GM12875 (cell line): ENCODE results near the gene CFAP46.
"Not testable (repeated sequence)": the region's sequence is repeated elsewhere in the genome, so short reads cannot be mapped to it uniquely, and the experiment has no call there.

Source experiments
- H3K4me3 ChIP-seq: one replicate; pipeline ENCODE4 v1.5.1; 2011; ENCODE audit warnings: low read depth, low read length, control low read depth
- TF ChIP-seq, protein P1 (sequence below): IDR thresholded peaks from 2 replicates; pipeline ENCODE4 v1.5.1; 2011; ENCODE audit warnings: low read depth, mild to moderate bottlenecking, control low read depth, inconsistent platforms, low read length, moderate library complexity, borderline replicate concordance; ENCODE audit not compliant: insufficient read depth

CFAP46 gene

DNA sequence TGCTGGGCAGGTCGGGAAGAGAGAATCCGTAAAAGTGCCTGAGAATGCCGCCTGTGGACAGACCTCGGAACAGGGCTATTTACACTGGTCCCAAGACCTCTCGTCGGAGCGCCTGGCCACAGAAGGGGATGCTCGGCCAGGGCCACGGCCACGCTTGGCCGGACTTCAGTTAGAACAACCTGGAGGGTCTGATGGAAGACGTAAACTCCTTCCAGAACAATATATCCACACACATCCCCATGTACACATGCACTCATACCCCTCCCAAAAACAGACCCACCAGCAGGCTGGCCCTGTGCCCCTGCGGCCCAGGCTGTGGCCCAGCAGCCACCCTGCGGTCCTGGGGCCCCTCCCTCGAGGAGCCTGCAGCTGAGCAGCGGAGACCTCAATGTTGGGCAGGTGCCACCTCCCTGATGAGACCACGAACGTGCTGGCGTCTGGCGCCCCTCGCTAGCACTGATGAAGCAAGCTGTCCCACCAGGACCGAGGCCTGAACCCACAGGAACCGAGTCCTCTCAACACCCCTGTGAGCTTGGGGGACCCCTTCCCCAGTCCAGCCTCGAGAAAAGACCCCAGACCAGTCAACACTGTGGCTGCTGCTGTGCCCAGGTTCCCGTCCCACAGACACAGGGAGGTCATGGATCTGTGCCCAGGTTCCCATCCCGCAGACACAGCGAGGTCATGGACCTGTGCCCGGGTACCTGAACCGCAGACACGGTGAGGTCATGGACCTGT lies 8.9 kb downstream of the CFAP46 start:
- H3K4me3 ChIP-seq, result no peak overlapping the region
- TF ChIP-seq, protein P1, sequence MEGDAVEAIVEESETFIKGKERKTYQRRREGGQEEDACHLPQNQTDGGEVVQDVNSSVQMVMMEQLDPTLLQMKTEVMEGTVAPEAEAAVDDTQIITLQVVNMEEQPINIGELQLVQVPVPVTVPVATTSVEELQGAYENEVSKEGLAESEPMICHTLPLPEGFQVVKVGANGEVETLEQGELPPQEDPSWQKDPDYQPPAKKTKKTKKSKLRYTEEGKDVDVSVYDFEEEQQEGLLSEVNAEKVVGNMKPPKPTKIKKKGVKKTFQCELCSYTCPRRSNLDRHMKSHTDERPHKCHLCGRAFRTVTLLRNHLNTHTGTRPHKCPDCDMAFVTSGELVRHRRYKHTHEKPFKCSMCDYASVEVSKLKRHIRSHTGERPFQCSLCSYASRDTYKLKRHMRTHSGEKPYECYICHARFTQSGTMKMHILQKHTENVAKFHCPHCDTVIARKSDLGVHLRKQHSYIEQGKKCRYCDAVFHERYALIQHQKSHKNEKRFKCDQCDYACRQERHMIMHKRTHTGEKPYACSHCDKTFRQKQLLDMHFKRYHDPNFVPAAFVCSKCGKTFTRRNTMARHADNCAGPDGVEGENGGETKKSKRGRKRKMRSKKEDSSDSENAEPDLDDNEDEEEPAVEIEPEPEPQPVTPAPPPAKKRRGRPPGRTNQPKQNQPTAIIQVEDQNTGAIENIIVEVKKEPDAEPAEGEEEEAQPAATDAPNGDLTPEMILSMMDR, result no peak

DNA sequence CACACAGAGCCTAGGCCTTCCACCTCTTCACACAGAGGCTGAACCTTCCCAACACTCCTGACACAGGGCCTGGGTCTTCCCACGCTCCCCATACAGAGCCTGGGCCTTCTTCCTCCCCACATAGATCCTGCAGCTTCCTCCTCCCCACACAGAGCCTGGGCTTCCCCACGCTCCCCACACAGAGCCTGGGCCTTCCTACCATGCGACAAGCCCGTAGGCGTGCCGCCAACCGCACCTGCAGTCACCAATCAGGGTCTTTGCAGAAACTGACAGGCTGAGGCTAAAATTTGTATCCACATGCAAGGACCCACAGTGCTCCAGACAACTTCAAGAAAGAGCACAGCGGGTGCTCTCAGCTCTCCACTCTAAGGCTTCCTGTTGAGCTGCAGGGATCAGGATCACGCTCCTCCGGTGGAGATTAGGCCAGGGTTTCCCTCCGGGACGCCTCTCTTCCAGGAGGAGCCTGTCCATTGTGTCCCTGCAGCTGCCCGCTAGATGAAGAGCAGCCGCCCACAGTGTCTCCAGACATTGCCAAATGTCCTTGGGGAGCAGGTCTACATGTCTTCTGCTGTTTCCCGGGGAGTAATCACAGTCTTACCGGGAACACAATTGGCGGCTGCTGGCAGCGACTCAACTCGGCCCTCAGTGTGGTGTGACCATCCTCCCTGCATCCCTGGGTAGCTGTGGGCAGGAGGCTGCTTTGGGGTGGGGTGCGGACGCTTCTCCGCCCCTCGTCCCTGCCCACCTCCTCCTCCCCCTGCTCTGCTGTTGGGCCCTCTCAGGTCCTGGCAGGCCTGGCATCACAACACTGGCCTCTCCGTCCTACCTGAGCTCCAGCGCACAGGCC lies 9.7 kb downstream of the CFAP46 start:
- H3K4me3 ChIP-seq, result no peak overlapping the region
- TF ChIP-seq, protein P1, result no peak

DNA sequence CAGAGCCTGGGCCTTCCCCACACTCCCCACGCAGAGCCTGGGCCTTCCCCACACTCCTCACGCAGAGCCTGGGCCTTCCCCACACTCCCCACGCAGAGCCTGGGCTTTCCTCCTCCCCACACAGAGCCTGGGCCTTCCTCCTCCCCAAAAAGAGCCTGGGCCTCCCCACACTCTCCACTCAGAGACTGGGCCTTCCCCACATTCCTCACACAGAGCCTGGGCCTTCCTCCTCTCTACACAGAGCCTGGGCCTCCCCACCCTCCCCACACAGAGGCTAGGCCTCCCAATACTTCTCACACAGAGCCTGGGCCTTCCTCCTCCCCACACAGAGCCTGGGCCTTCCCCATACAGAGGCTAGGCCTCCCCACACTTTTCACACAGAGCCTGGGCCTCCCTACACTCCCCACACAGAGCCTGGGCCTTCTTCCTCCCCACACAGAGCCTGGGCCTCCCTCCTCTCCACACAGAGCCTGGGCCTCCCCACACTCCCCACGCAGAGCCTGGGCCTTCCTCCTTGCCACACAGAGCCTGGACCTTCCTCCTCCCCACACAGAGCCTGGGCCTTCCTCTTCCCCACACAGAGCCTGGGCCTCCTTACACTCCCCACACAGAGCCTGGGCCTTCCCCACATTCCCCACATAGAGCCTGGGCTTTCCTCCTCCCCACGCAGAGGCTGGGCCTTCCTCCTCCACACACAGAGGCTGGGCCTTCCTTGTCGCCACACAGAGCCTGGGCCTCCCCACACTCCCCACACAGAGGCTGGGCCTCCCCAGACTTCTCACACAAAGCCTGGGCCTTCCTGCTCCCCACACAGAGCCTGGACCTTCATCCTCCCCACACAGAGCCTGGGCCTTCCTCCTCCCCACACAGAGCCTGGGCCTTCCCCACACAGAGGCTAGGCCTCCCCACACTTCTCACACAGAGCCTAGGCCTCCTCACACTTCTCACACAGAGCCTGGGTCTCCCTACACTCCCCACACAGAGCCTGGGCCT lies 10.8 kb downstream of the CFAP46 start:
- H3K4me3 ChIP-seq, result not testable (repeated sequence)

DNA sequence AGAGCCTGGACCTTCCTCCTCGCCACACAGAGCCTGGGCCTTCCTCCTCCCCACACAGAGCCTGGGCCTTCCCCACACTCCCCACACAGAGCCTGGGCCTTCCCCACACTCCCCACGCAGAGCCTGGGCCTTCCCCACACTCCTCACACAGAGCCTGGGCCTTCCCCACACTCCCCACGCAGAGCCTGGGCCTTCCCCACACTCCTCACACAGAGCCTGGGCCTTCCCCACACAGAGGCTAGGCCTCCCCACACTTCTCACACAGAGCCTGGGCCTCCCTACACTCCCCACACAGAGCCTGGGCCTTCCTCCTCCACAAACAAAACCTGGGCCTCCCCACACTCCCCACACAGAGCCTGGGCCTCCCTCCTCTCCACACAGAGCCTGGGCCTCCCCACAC lies 11.7 kb downstream of the CFAP46 start:
- not testable (repeated sequence) for H3K4me3 ChIP-seq

DNA sequence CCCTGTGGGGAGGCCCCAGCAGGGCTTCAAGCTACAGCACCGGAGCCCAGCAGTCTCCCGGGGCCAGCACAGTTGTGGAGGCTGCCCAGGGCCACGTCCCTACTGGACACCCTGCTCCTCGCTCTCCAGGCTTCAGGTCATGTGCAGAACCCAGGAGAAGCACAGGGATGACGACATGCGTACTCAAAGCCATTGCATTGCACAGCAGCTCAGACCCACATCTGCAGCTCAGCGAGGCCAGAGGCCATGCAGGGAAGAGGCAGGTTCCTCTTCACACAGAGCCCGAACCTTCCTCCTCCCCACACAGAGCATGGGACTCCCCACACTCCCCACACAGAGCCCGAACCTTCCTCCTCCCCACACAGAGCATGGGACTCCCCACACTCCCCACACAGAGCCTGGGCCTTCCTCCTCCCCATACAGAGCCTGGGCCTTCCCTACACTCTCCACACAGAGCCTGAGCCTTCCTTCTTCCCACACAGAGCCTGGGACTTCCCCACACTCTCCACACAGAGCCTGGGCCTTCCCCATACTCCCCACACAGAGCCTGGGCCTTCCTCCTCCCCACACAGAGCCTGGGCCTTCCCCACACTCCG lies 12.3 kb downstream of the CFAP46 start:
- H3K4me3 ChIP-seq, result no peak overlapping the region
- TF ChIP-seq, protein P1, result no peak

DNA sequence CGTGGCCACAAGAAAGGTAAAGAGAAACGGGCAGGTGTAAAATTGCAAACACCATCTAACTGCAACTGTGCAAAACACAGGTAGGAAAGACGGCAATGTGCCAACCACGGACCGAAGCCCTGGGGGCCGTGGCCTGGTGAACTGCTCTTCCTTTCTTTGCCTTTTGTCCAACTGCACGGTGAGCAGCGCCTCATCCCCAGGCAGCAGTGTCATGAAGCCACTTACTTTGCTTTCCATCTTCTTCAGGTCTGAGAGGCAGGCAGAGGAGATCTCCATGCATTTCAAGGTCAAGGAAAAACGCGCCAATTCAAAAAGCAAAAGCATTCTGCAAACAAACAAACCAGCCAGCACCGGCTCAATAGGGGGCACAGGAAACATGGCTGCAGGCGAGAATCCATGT lies 12.9 kb downstream of the CFAP46 start:
- H3K4me3 ChIP-seq, result no peak overlapping the region
- TF ChIP-seq, protein P1, result no peak

DNA sequence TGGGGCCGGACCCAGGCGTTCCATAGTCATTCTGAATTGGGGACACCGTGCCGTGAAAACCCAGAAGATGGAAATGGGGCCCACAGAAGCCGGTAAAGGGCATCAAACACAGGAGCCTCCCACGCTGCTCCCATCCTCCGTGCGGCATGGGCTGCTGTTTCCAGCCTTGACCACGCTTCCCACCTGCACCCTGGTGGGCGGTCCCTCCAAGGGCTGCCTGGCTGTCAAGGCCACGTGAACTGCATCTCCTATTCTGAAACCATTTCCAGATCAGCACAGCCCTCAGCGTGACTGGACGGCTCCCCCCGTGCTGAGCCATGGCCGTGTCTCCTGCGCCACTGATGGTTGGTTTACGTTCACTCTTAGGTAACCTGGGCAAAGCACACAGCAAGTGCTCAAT lies 14.1 kb downstream of the CFAP46 start:
- TF ChIP-seq, protein P1, result no peak
- no peak overlapping the region for H3K4me3 ChIP-seq
